ENCODE data around the gene SLC24A1. TPM values are rescaled to one million over a fixed set of nuclear protein-coding genes. Genes with fewer than 3 reads are reported as not detected.

The SLC24A1 gene
- polyA plus RNA-seq, 3 donors from 2014 or later, result 0.83 to 4.1 TPM; not detected in 1

DNA sequence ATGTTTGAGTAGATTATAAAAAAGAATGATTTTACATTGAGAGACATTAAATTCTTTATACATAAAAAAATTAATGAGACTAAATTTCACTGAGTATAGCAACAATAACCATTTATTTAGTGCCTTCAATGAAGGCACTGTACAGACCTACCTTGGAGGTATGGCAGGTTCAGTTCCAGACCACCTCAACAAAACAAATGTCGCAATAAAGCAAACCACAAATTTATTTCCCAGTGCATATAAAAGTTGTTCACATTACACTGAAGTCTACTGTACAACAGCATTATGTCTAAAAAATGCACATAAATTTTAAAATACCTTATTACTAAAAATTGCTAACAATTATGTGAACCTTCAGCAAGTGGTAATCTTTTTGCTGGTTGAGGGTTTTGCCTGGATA is 58.8 kb downstream of the SLC24A1 start:
- no peaks in the 10 kb centered on the region for H3K9me3 Mint-ChIP-seq

GRCh38 chr15:65682404-65682911 is 60.7 kb downstream of the SLC24A1 start:
- no peak for DNase-seq
- Mint-ChIP-seq H3K27me3 (ENCODE audit: low read depth in 3 of 3) (peaks cover 0 to 2% (median 0%) of the 10 kb centered on the region in 3 donors), H3K4me1 (no peaks in the 10 kb centered on the region), H3K36me3 (peaks cover 5 to 12% (median 10%) of the 10 kb centered on the region in 3 donors), H3K9me3 (no peaks in the 10 kb centered on the region), H3K27ac (no peak overlapping the region), H3K4me3 (no peak overlapping the region)

More for the DNA sequence above, 58.8 kb downstream of the SLC24A1 start:
- DNase-seq, result no peak
- Mint-ChIP-seq H3K27me3 (ENCODE audit: low read depth in 3 of 3) (peaks cover 0 to 2% (median 0%) of the 10 kb centered on the region in 3 donors), H3K27ac (peak overlapping the region in 3 of 6 donors; percentile 11 to 41 (median 29)), H3K4me3 (no peak overlapping the region), H3K36me3 (peaks cover 0 to 5% (median 3%) of the 10 kb centered on the region in 3 donors), H3K4me1 (no peaks in the 10 kb centered on the region)

- no peak overlapping the region for H3K4me3 Mint-ChIP-seq
- no peak for DNase-seq
- no peaks in the 10 kb centered on the region for H3K27me3 Mint-ChIP-seq (ENCODE audit: low read depth in 3 of 3)
- H3K4me1 Mint-ChIP-seq, result no peaks in the 10 kb centered on the region
- H3K27ac Mint-ChIP-seq, result no peak overlapping the region
- no peaks in the 10 kb centered on the region for H3K9me3 Mint-ChIP-seq
- peaks cover 29 to 54% (median 49%) of the 10 kb centered on the region in 3 donors for H3K36me3 Mint-ChIP-seq
Observed at GRCh38 chr15:65688462-65688861, 66.7 kb downstream of the SLC24A1 start.

DNA sequence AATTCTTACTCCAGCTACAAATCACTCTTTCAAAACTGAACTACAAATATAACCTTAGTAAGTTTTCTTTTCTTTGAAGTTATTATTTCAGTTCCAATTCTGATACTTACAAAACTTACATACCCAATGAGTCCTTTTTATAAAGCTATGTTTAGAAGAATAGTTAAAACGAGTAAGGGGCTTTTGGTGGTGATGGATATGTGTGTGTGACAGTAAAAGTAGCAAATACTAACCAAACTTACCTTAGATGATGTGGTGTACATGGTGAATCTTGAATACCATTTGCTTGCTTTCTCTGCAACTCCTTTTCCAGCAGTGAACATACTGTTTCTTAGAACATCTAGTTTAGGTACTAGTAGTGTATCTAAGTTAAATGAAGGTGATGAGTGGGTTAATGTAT is 68.4 kb downstream of the SLC24A1 start:
- Mint-ChIP-seq H3K27ac (no peak overlapping the region), H3K36me3 (peaks cover 29 to 60% (median 44%) of the 10 kb centered on the region in 3 donors), H3K9me3 (no peaks in the 10 kb centered on the region), H3K27me3 (ENCODE audit: low read depth in 3 of 3) (no peaks in the 10 kb centered on the region), H3K4me1 (no peaks in the 10 kb centered on the region), H3K4me3 (no peak overlapping the region)
- no peak for DNase-seq

- no peak for DNase-seq
- Mint-ChIP-seq H3K4me1 (no peaks in the 10 kb centered on the region), H3K27me3 (ENCODE audit: low read depth in 3 of 3) (no peaks in the 10 kb centered on the region), H3K9me3 (no peaks in the 10 kb centered on the region), H3K27ac (peak overlapping the region in 1 of 6 donors; percentile 17), H3K36me3 (peaks cover 29 to 60% (median 44%) of the 10 kb centered on the region in 3 donors), H3K4me3 (no peak overlapping the region)
Observed at GRCh38 chr15:65690778-65691177, 69.0 kb downstream of the SLC24A1 start.

DNA sequence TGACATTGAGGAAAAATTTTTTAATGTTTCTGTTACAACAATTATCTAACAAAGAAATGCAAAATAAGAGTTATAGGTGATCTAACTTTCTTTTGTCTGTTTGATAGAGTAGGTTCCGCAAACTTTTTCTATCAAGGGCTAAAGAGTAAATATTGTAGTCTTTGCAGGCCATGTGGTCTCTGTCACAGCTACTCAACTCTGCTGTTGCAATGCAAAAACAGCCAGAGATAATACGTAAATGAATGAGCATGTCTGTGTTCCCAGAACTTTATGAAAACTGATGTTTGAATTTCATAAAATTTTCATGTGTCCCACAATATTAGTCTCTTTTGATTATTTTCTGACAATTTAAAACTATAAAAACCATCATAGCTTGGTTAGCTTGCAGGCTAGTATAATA is 73.3 kb downstream of the SLC24A1 start:
- Mint-ChIP-seq H3K27ac (no peak overlapping the region), H3K9me3 (no peaks in the 10 kb centered on the region), H3K27me3 (ENCODE audit: low read depth in 3 of 3) (no peaks in the 10 kb centered on the region), H3K4me1 (no peaks in the 10 kb centered on the region), H3K4me3 (no peak overlapping the region), H3K36me3 (peaks cover 17 to 41% (median 22%) of the 10 kb centered on the region in 3 donors)
- no peak for DNase-seq

Other genes with a start within 250 kb of the SLC24A1 start
- gene IGDCC3, start 243.9 kb upstream of the SLC24A1 start, polyA plus RNA-seq, result not detected
- gene IGDCC4, start 199.0 kb upstream of the SLC24A1 start, polyA plus RNA-seq, result under 1 TPM in 2 of 3 donors, not detected in 1; 0.18 to 0.25 TPM
- gene DPP8, start 104.2 kb upstream of the SLC24A1 start, polyA plus RNA-seq, result 100 to 1,000 TPM in 1 of 3 donors, 10 to 100 TPM in 2; 33.1 to 103 (median 52.0) TPM
- 10 to 100 TPM; 24.4 to 36.7 (median 26.0) TPM for gene HACD3, start 91.5 kb upstream of the SLC24A1 start, polyA plus RNA-seq
- gene INTS14, start 10.8 kb upstream of the SLC24A1 start, polyA plus RNA-seq, result 10 to 100 TPM; 16.4 to 30.5 (median 18.6) TPM
- gene DENND4A, start 170.4 kb downstream of the SLC24A1 start, polyA plus RNA-seq, result 10 to 100 TPM in 1 of 3 donors, 1 to 10 TPM in 2; 6.4 to 18.9 (median 6.5) TPM
- 100 to 1,000 TPM; 178 to 238 (median 228) TPM for gene RAB11A, start 247.6 kb downstream of the SLC24A1 start, polyA plus RNA-seq